ENCODE measurements around the gene CUL2.

DNA sequence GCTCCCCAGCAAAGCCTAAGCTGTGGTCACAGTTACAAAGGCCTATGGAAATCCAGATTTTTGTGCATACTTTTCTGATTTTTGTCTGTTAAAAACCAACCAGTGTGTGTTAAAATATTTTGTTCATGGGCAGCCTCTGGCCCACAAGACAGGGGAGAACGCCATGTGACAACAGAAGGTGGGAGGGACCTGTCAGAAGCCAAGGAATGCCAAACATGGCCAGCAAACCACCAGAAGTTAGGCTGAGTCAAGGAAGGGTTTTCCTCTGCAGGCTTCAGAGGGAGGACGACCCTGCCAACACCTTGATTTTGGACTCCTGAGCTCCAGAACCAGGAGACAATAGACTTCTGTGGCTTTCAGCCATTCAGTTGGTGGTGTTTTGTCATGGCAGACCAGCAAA lies 127.3 kb downstream of the CUL2 start:
- TF ChIP-seq, protein P1, sequence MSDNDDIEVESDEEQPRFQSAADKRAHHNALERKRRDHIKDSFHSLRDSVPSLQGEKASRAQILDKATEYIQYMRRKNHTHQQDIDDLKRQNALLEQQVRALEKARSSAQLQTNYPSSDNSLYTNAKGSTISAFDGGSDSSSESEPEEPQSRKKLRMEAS (IDR thresholded peaks at IDR 0.05; ENCODE audit: low read depth, low read length): no peak
- TF ChIP-seq, protein P2, sequence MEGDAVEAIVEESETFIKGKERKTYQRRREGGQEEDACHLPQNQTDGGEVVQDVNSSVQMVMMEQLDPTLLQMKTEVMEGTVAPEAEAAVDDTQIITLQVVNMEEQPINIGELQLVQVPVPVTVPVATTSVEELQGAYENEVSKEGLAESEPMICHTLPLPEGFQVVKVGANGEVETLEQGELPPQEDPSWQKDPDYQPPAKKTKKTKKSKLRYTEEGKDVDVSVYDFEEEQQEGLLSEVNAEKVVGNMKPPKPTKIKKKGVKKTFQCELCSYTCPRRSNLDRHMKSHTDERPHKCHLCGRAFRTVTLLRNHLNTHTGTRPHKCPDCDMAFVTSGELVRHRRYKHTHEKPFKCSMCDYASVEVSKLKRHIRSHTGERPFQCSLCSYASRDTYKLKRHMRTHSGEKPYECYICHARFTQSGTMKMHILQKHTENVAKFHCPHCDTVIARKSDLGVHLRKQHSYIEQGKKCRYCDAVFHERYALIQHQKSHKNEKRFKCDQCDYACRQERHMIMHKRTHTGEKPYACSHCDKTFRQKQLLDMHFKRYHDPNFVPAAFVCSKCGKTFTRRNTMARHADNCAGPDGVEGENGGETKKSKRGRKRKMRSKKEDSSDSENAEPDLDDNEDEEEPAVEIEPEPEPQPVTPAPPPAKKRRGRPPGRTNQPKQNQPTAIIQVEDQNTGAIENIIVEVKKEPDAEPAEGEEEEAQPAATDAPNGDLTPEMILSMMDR (IDR thresholded peaks at IDR 0.05 in 2 of 3, conservative IDR thresholded peaks at IDR 0.05 in 1 of 3; ENCODE audit: control insufficient read depth in 2 of 3, extremely low read depth in 1 of 3, insufficient read depth in 1 of 3, low read depth in 3 of 3, low read length in 3 of 3): no peak
- TF ChIP-seq EP300 (IDR thresholded peaks at IDR 0.05; ENCODE audit: borderline replicate concordance in 1 of 2, control insufficient read depth in 1 of 2, low read depth in 2 of 2, low read length in 2 of 2) (no peak), SMC3 (IDR thresholded peaks at IDR 0.05; ENCODE audit: borderline replicate concordance, low read length) (no peak), JUND (IDR thresholded peaks at IDR 0.05; ENCODE audit: low read depth, low read length) (no peak), POLR2AphosphoS5 (IDR thresholded peaks at IDR 0.05; ENCODE audit: low read length) (no peak), SIX5 (IDR thresholded peaks at IDR 0.05; ENCODE audit: low read depth, low read length, severe bottlenecking) (no peak), FOXM1 (IDR thresholded peaks at IDR 0.05; ENCODE audit: low read depth, low read length) (no peak), MXI1 (IDR thresholded peaks at IDR 0.05; ENCODE audit: low read depth, low read length) (no peak)

All from GM12878 (cell line).